GM18508 (cell line): ENCODE data around the gene CFAP20.
"Not testable (repeated sequence)": the region's sequence is repeated elsewhere in the genome, so short reads cannot be mapped to it uniquely, and the experiment has no call there.

Source experiments
- ATAC-seq: cut with Tn5 transposase; IDR thresholded peaks from one replicate; pipeline ENCODE4 v1.9.1; 2021; ENCODE audit warnings: moderate number of reproducible peaks; ENCODE audit not compliant: insufficient read depth, unreplicated experiment

The CFAP20 gene

GRCh38 chr16:58099097-58099955 lies 29.9 kb downstream of the CFAP20 start:
- ATAC-seq = no peak

- no peak for ATAC-seq
Measured at GRCh38 chr16:58098207-58099096, 30.7 kb downstream of the CFAP20 start.

- no peak for ATAC-seq
Measured at GRCh38 chr16:58096249-58096648, 32.9 kb downstream of the CFAP20 start.

- ATAC-seq = not testable (repeated sequence)
Measured at GRCh38 chr16:58095575-58095960, 33.6 kb downstream of the CFAP20 start.

- ATAC-seq = no peak
Measured at GRCh38 chr16:58094791-58095574, 34.2 kb downstream of the CFAP20 start.

- no peak for ATAC-seq
Measured at GRCh38 chr16:58094026-58094425, 35.2 kb downstream of the CFAP20 start.

- ATAC-seq = not testable (repeated sequence)
Measured at GRCh38 chr16:58090396-58090795, 38.8 kb downstream of the CFAP20 start.

GRCh38 chr16:58088091-58088490 lies 41.1 kb downstream of the CFAP20 start:
- ATAC-seq = no peak

GRCh38 chr16:58087209-58087913 lies 41.8 kb downstream of the CFAP20 start:
- ATAC-seq = no peak

GRCh38 chr16:58086381-58087208 lies 42.6 kb downstream of the CFAP20 start:
- ATAC-seq = no peak

GRCh38 chr16:58085584-58086251 lies 43.5 kb downstream of the CFAP20 start:
- ATAC-seq = no peak

- ATAC-seq = no peak
Measured at GRCh38 chr16:58085171-58085570, 44.0 kb downstream of the CFAP20 start.

GRCh38 chr16:58084635-58085034 lies 44.5 kb downstream of the CFAP20 start:
- no peak for ATAC-seq

GRCh38 chr16:58082381-58082780 lies 46.8 kb downstream of the CFAP20 start:
- no peak for ATAC-seq

GRCh38 chr16:58080657-58081056 lies 48.5 kb downstream of the CFAP20 start:
- not testable (repeated sequence) for ATAC-seq

- no peak for ATAC-seq
Measured at GRCh38 chr16:58077796-58078195, 51.4 kb downstream of the CFAP20 start.

- no peak for ATAC-seq
Measured at GRCh38 chr16:58076514-58076913, 52.7 kb downstream of the CFAP20 start.

GRCh38 chr16:58074657-58075056 lies 54.5 kb downstream of the CFAP20 start:
- ATAC-seq = no peak
